Effector CD8-positive, alpha-beta T cell (primary cell): ENCODE results near the gene MUC12.
"Not testable (repeated sequence)": the region's sequence is repeated elsewhere in the genome, so short reads cannot be mapped to it uniquely, and the experiment has no call there.

Experiments
- DNase-seq: peaks from one replicate; lab custom pipeline; 2025; lab: John Stamatoyannopoulos, UW
- total RNA-seq, 4 experiments: gene quantifications; one replicate each; lab custom pipeline; 2026; lab: John Stamatoyannopoulos, UW

MUC12 gene
- total RNA-seq: 0 to 0.62 (median 0) reads per million in 4 experiments

- DNase-seq: no peak
Measured at GRCh38 chr7:100969066-100969615, at the start of gene MUC12. TSS of gene MUC12 (plus strand) at chr7:100969565. CDS start at chr7:100969623, 58 bp downstream.

GRCh38 chr7:100919779-100920437 is 49.5 kb upstream of the MUC12 start:
- not testable (repeated sequence) for DNase-seq

GRCh38 chr7:100921039-100921438 is 48.3 kb upstream of the MUC12 start:
- DNase-seq: no peak

GRCh38 chr7:100923616-100924015 is 45.7 kb upstream of the MUC12 start:
- not testable (repeated sequence) for DNase-seq

GRCh38 chr7:100929808-100930174 is 39.6 kb upstream of the MUC12 start:
- no peak for DNase-seq

GRCh38 chr7:100933734-100934133 is 35.6 kb upstream of the MUC12 start:
- DNase-seq: no peak

- not testable (repeated sequence) for DNase-seq
Measured at GRCh38 chr7:100935381-100935780, 34.0 kb upstream of the MUC12 start.

- DNase-seq: not testable (repeated sequence)
Measured at GRCh38 chr7:100936167-100936566, 33.2 kb upstream of the MUC12 start.

GRCh38 chr7:100942045-100942774 is 27.2 kb upstream of the MUC12 start:
- no peak for DNase-seq

GRCh38 chr7:100943693-100944092 is 25.7 kb upstream of the MUC12 start:
- no peak for DNase-seq

GRCh38 chr7:100944138-100944537 is 25.2 kb upstream of the MUC12 start:
- DNase-seq: no peak

GRCh38 chr7:100946111-100946510 is 23.3 kb upstream of the MUC12 start:
- no peak for DNase-seq

GRCh38 chr7:100946766-100947365 is 22.5 kb upstream of the MUC12 start:
- DNase-seq: no peak

GRCh38 chr7:100947792-100948191 is 21.6 kb upstream of the MUC12 start:
- DNase-seq: no peak

- no peak for DNase-seq
Measured at GRCh38 chr7:100949227-100949932, 20.0 kb upstream of the MUC12 start, which contains the start of gene MUC3A. TSS of gene MUC3A (plus strand) at chr7:100949534. CDS start at chr7:100949625, 91 bp downstream.

- no peak for DNase-seq
Measured at GRCh38 chr7:100949933-100950443, 19.4 kb upstream of the MUC12 start.

- DNase-seq: no peak
Measured at GRCh38 chr7:100951172-100951571, 18.2 kb upstream of the MUC12 start.

- no peak for DNase-seq
Measured at GRCh38 chr7:100951888-100952560, 17.3 kb upstream of the MUC12 start.

GRCh38 chr7:100952641-100953040 is 16.7 kb upstream of the MUC12 start:
- no peak for DNase-seq

GRCh38 chr7:100957832-100958421 is 11.4 kb upstream of the MUC12 start:
- DNase-seq: no peak

- DNase-seq: no peak
Measured at GRCh38 chr7:100959894-100960293, 9.5 kb upstream of the MUC12 start.
